CD14-positive monocyte (primary cell): Measurements from ENCODE around the gene ASIC2. TPM values are rescaled to one million over a fixed set of nuclear protein-coding genes. Genes with fewer than 3 reads are reported as not detected.

Experiments used
- DNase-seq, 3 donors: peaks; one replicate each; pipeline ENCODE4 v3.0.0-alpha.2; 2011 to 2022
- H2AFZ ChIP-seq: 2 replicates; pipeline ENCODE4 v1.6.0; 2012; ENCODE audit warnings: mild to moderate bottlenecking, low read depth, low read length, inconsistent platforms; ENCODE audit not compliant: insufficient read depth, poor library complexity, severe bottlenecking
- H3K27ac ChIP-seq, 2 donors: 1 replicate in 1 of 2; 2 replicates in 1 of 2; pipeline ENCODE4 v1.5.1; 2012 to 2013; ENCODE audit warnings: low read length in 2 of 2, control low read depth in 1 of 2, inconsistent platforms in 1 of 2, low read depth in 1 of 2, mild to moderate bottlenecking in 1 of 2
- H3K27me3 ChIP-seq, 2 donors: one replicate each; pipeline versions ENCODE4 v1.6.0 to v1.6.1; 2011 to 2013; ENCODE audit warnings: low read length in 2 of 2; ENCODE audit not compliant: control insufficient read depth in 2 of 2, insufficient read depth in 2 of 2
- H3K36me3 ChIP-seq, 2 donors: replicated peaks in 1 of 2; 1 replicate in 1 of 2; 2 replicates in 1 of 2; pipeline versions ENCODE4 v1.5.1 to v1.6.1; 2012 to 2013; ENCODE audit warnings: low read length in 2 of 2, control low read depth in 1 of 2, inconsistent platforms in 1 of 2, mild to moderate bottlenecking in 1 of 2; ENCODE audit not compliant: insufficient read depth in 2 of 2, control insufficient read depth in 1 of 2
- H3K4me1 ChIP-seq, 2 donors: 1 replicate in 1 of 2; 2 replicates in 1 of 2; pipeline versions ENCODE4 v1.5.1 to v1.6.1; 2012 to 2013; ENCODE audit warnings: low read length in 2 of 2, control low read depth in 1 of 2, inconsistent platforms in 1 of 2, mild to moderate bottlenecking in 1 of 2, moderate library complexity in 1 of 2; ENCODE audit not compliant: insufficient read depth in 2 of 2, control insufficient read depth in 1 of 2
- H3K4me2 ChIP-seq: replicated peaks from 2 replicates; pipeline ENCODE3; 2012; ENCODE audit warnings: low read length, moderate library complexity, mild to moderate bottlenecking; ENCODE audit not compliant: poor library complexity, severe bottlenecking; ENCODE audit errors: extremely low read depth
- H3K4me3 ChIP-seq, 3 experiments: fragments of 200-600 bp in 1 of 3; sonication (generic) in 1 of 3; replicated peaks in 1 of 3; 1 replicate in 2 of 3; 2 replicates in 1 of 3; pipeline ENCODE4 v1.5.1; 2011 to 2013; ENCODE audit warnings: low read length in 3 of 3, mild to moderate bottlenecking in 3 of 3, control low read depth in 2 of 3, low read depth in 2 of 3, inconsistent platforms in 1 of 3, moderate library complexity in 1 of 3
- H3K79me2 ChIP-seq: 2 replicates; pipeline ENCODE4 v1.6.0; 2012; ENCODE audit warnings: mild to moderate bottlenecking, control low read depth, inconsistent platforms, low read length, moderate library complexity; ENCODE audit not compliant: insufficient read depth
- H3K9ac ChIP-seq: 2 replicates; pipeline ENCODE4 v1.6.0; 2017; ENCODE audit warnings: low read length, mild to moderate bottlenecking; ENCODE audit not compliant: insufficient read depth, poor library complexity, severe bottlenecking
- H3K9me3 ChIP-seq, 2 donors: replicated peaks in 1 of 2; 1 replicate in 1 of 2; 2 replicates in 1 of 2; pipeline versions ENCODE4 v1.5.1 to v1.6.1; 2012 to 2013; ENCODE audit warnings: low read length in 2 of 2, control low read depth in 1 of 2; ENCODE audit not compliant: control insufficient read depth in 1 of 2, insufficient read depth in 1 of 2
- H4K20me1 ChIP-seq: 2 replicates; pipeline ENCODE4 v1.6.0; 2012; ENCODE audit warnings: mild to moderate bottlenecking, low read length, control low read depth, moderate library complexity; ENCODE audit not compliant: insufficient read depth
- H3K27ac Mint-ChIP-seq, 7 donors: one replicate each; pipeline ENCODE4 v1.8.0; 2020; ENCODE audit warnings: mild to moderate bottlenecking in 7 of 7, mixed read lengths in 7 of 7, moderate library complexity in 6 of 7, inconsistent platforms in 2 of 7
- H3K27me3 Mint-ChIP-seq, 3 donors: one replicate each; pipeline ENCODE4 v1.8.0; 2021 to 2022; ENCODE audit warnings: low read depth in 3 of 3, mild to moderate bottlenecking in 3 of 3, mixed read lengths in 3 of 3, moderate library complexity in 3 of 3, inconsistent platforms in 1 of 3
- H3K36me3 Mint-ChIP-seq, 2 donors: one replicate each; pipeline ENCODE4 v1.8.0; 2020; ENCODE audit warnings: mixed read lengths in 2 of 2, inconsistent platforms in 1 of 2, mild to moderate bottlenecking in 1 of 2
- H3K4me1 Mint-ChIP-seq: one replicate; pipeline ENCODE4 v1.8.0; 2020; ENCODE audit warnings: mild to moderate bottlenecking, mixed read lengths
- H3K4me3 Mint-ChIP-seq, 2 donors: one replicate each; pipeline ENCODE4 v1.8.0; 2020; ENCODE audit warnings: mild to moderate bottlenecking in 2 of 2, mixed read lengths in 2 of 2, moderate library complexity in 1 of 2
- H3K9me3 Mint-ChIP-seq, 7 donors: one replicate each; pipeline ENCODE4 v1.8.0; 2020 to 2022; ENCODE audit warnings: mixed read lengths in 7 of 7, mild to moderate bottlenecking in 6 of 7, moderate library complexity in 6 of 7, inconsistent platforms in 2 of 7
- WGBS: methylation state at CpG from one replicate; pipeline ENCODE4 v1.1.5; 2013; ENCODE audit warnings: missing lambda C conversion rate; ENCODE audit not compliant: insufficient coverage; 5-methylcytosine and 5-hydroxymethylcytosine counted together
- intact Hi-C, 2 donors: fragments of 100-400 bp; cut with micrococcal nuclease; formaldehyde crosslinking; loops; one replicate each; pipeline versions ENCODE4 v1.15.0 to v1.15.1; 2023
- polyA plus RNA-seq, 3 donors: library from polyadenylated mRNA; depleted of rRNA in 1 of 3; unstranded in 2 of 3; stranded (reverse) in 1 of 3; fragments of 300-500 nt in 2 of 3; fragments of >200 nt in 1 of 3; fragmentation: Illumina TruSeq in 2 of 3; gene quantifications; 1 replicate in 2 of 3; 2 replicates in 1 of 3; pipeline ENCODE4 v1.2.3, GENCODE V29; 2012 to 2021
- TF ChIP-seq, protein P1 (sequence below): fragments of 200-600 bp; IDR thresholded peaks from one replicate; pipeline ENCODE4 v1.8.0; 2022; ENCODE audit warnings: antibody characterized with exemption, mild to moderate bottlenecking

Gene ASIC2
- polyA plus RNA-seq, 3 donors, result not detected

GRCh38 chr17:33290253-33290652, 2.8 kb downstream of the ASIC2 start:
- TF ChIP-seq, protein P1, sequence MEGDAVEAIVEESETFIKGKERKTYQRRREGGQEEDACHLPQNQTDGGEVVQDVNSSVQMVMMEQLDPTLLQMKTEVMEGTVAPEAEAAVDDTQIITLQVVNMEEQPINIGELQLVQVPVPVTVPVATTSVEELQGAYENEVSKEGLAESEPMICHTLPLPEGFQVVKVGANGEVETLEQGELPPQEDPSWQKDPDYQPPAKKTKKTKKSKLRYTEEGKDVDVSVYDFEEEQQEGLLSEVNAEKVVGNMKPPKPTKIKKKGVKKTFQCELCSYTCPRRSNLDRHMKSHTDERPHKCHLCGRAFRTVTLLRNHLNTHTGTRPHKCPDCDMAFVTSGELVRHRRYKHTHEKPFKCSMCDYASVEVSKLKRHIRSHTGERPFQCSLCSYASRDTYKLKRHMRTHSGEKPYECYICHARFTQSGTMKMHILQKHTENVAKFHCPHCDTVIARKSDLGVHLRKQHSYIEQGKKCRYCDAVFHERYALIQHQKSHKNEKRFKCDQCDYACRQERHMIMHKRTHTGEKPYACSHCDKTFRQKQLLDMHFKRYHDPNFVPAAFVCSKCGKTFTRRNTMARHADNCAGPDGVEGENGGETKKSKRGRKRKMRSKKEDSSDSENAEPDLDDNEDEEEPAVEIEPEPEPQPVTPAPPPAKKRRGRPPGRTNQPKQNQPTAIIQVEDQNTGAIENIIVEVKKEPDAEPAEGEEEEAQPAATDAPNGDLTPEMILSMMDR, result no peak

GRCh38 chr17:33288954-33289353, 4.1 kb downstream of the ASIC2 start:
- no peak overlapping the region for H3K27ac Mint-ChIP-seq
- Histone ChIP-seq H2AFZ (no peak overlapping the region), H3K79me2 (no peaks in the 10 kb centered on the region), H3K4me3 (no peak overlapping the region), H3K27me3 (peaks cover 31 to 54% of the 10 kb centered on the region in 2 donors), H3K4me1 (no peaks in the 10 kb centered on the region), H3K9ac (no peak overlapping the region), H3K36me3 (no peaks in the 10 kb centered on the region), H3K4me2 (no peak overlapping the region), H4K20me1 (no peaks in the 10 kb centered on the region), H3K27ac (no peak overlapping the region), H3K9me3 (peaks cover 0 to 13% of the 10 kb centered on the region in 2 donors)
- H3K4me3 Mint-ChIP-seq, result no peak overlapping the region
- peaks cover 2 to 5% of the 10 kb centered on the region in 2 donors for H3K36me3 Mint-ChIP-seq
- no peak for DNase-seq
- H3K4me1 Mint-ChIP-seq, result peaks cover 6% of the 10 kb centered on the region
- H3K9me3 Mint-ChIP-seq, result peaks cover 0 to 14% (median 1%) of the 10 kb centered on the region in 7 donors
- WGBS, result no CpG with 5 or more reads among the region's 1 CpG
- TF ChIP-seq, protein P1, result no peak
- peaks cover 45 to 62% (median 54%) of the 10 kb centered on the region in 3 donors for H3K27me3 Mint-ChIP-seq
- intact Hi-C loops, result no loop called here

More at GRCh38 chr17:33290253-33290652, 2.8 kb downstream of the ASIC2 start:
- peaks cover 6% of the 10 kb centered on the region for H3K4me1 Mint-ChIP-seq
- peaks cover 54 to 74% (median 65%) of the 10 kb centered on the region in 3 donors for H3K27me3 Mint-ChIP-seq
- Histone ChIP-seq H3K9ac (no peak overlapping the region), H3K27me3 (peaks cover 39 to 67% of the 10 kb centered on the region in 2 donors), H3K4me1 (no peaks in the 10 kb centered on the region), H3K27ac (no peak overlapping the region), H3K4me2 (no peak overlapping the region), H3K9me3 (peaks cover 0 to 13% of the 10 kb centered on the region in 2 donors), H4K20me1 (no peaks in the 10 kb centered on the region), H3K36me3 (no peaks in the 10 kb centered on the region), H2AFZ (no peak overlapping the region), H3K4me3 (no peak overlapping the region), H3K79me2 (no peaks in the 10 kb centered on the region)
- H3K36me3 Mint-ChIP-seq, result peaks cover 2 to 5% of the 10 kb centered on the region in 2 donors
- 89% methylated on average over 8 of the region's 8 CpGs for WGBS
- intact Hi-C loops, result no loop called here
- DNase-seq, result no peak
- peak overlapping the region in 1 of 2 donors; percentile 96 for H3K4me3 Mint-ChIP-seq
- H3K27ac Mint-ChIP-seq, result no peak overlapping the region
- peaks cover 0 to 14% (median 1%) of the 10 kb centered on the region in 7 donors for H3K9me3 Mint-ChIP-seq
